ENCODE measurements around the gene LYRM9.

DNA sequence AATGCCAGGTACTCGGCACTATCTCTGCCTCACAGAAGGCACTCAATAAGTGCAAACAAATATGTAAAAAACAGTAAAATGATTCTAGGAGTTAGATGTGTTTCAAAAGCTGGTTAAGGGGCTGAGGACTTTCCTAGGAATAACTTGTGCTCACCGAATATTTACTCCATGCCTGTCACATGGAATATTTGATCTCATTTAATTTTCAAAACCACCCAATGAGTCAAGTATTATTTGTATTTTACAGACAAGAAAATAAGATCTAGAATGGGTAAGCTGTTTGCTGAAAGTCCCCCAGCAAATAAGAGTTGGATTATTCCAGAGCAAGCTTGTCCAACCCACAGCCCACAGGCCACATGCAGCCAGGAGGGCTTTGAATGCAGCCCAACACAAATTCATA is 34.6 kb upstream of the LYRM9 start:
- TF ChIP-seq, protein P1, sequence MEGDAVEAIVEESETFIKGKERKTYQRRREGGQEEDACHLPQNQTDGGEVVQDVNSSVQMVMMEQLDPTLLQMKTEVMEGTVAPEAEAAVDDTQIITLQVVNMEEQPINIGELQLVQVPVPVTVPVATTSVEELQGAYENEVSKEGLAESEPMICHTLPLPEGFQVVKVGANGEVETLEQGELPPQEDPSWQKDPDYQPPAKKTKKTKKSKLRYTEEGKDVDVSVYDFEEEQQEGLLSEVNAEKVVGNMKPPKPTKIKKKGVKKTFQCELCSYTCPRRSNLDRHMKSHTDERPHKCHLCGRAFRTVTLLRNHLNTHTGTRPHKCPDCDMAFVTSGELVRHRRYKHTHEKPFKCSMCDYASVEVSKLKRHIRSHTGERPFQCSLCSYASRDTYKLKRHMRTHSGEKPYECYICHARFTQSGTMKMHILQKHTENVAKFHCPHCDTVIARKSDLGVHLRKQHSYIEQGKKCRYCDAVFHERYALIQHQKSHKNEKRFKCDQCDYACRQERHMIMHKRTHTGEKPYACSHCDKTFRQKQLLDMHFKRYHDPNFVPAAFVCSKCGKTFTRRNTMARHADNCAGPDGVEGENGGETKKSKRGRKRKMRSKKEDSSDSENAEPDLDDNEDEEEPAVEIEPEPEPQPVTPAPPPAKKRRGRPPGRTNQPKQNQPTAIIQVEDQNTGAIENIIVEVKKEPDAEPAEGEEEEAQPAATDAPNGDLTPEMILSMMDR (IDR thresholded peaks at IDR 0.05), result no peak
- TF ChIP-seq POLR2AphosphoS5 (IDR thresholded peaks at IDR 0.05) (no peak), EP300 (IDR thresholded peaks at IDR 0.05) (no peak), POLR2A (IDR thresholded peaks at IDR 0.05; ENCODE audit: low read depth) (no peak)
